ENCODE data around the gene ANKRD30A. TPM values are rescaled to one million over a fixed set of nuclear protein-coding genes. Genes with fewer than 3 reads are reported as not detected.

The ANKRD30A gene
- total RNA-seq, 1 experiment from 2014 or later, result not detected

DNA sequence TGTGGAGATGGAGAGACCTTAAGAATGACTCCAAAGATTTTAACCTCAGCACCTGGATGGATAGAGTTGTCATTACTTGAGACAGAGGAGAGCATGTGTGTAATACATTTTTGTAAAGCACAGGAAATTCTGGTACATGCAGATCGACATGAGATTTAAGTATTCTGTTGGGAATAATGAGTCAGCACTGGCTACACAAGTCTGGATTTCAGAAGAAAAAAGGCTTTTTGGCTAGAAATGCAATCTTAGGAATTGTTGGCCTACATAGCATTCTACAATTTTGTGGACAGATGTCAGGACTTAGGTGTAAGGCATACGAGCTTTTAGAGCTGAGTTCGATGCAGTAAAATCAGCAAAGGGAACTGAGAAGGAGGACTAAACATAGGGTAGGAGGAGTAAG, 24.1 kb upstream of the ANKRD30A start:
- H3K27me3 ChIP-seq (replicated peaks; ENCODE audit: insufficient read depth, low read depth, low read length, poor library complexity), result no peaks in the 10 kb centered on the region
- no peaks in the 10 kb centered on the region for H3K36me3 ChIP-seq (ENCODE audit: insufficient read depth, low read length, poor library complexity, severe bottlenecking)
- CTCF ChIA-PET, result no interaction called here
- H3K4me1 ChIP-seq (ENCODE audit: insufficient read depth, low read length, poor library complexity, severe bottlenecking), result no peaks in the 10 kb centered on the region
- H3K9me3 ChIP-seq (ENCODE audit: low read depth, low read length, poor library complexity, severe bottlenecking), result no peaks in the 10 kb centered on the region
- POLR2A ChIA-PET (ENCODE audit: low non-redundant PET), result no interaction called here
- H3K27ac ChIP-seq (ENCODE audit: low read depth, low read length, poor library complexity, severe bottlenecking), result no peak overlapping the region
- no peak overlapping the region for H3K4me3 ChIP-seq (ENCODE audit: low read depth, low read length, poor library complexity, severe bottlenecking)
- DNase-seq (ENCODE audit: low spot score), result no peak
- no TSS peak for BruUV-seq (replicated peaks)
- no peak for TF ChIP-seq CTCF (conservative IDR thresholded peaks at IDR 0.05; ENCODE audit: low read depth, low read length)
- TF ChIP-seq EZH2 (IDR thresholded peaks at IDR 0.05; ENCODE audit: borderline replicate concordance, low read depth, low read length, poor library complexity, severe bottlenecking), result no peak
- intact Hi-C loops (cut with micrococcal nuclease; ENCODE audit: unreplicated experiment), result loop anchor here (1.0 kb wide), 1 partner anchor 10 kb away; no protein-coding TSS in a partner anchor

DNA sequence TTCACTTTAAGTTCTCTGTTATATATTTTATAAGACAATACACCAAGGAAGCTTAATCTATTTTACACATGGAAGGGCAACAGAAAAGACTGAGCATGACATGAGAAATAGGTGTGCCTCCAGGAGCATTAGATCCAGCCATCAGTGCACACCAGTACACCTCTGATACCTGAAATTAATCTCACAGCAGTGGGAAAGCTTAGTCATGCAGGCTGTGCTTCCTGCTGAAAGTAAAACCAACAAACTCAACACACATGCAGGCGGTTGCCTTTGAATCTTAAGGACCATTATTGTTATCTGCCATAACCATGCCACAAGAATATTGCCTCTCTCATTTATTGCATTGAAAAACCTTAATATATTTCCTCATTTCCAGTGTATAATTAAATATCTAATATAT, 16.4 kb upstream of the ANKRD30A start:
- H3K27me3 ChIP-seq (replicated peaks; ENCODE audit: insufficient read depth, low read depth, low read length, poor library complexity), result no peaks in the 10 kb centered on the region
- no peak overlapping the region for H3K4me3 ChIP-seq (ENCODE audit: low read depth, low read length, poor library complexity, severe bottlenecking)
- no peaks in the 10 kb centered on the region for H3K9me3 ChIP-seq (ENCODE audit: low read depth, low read length, poor library complexity, severe bottlenecking)
- no peak for DNase-seq (ENCODE audit: low spot score)
- H3K36me3 ChIP-seq (ENCODE audit: insufficient read depth, low read length, poor library complexity, severe bottlenecking), result no peaks in the 10 kb centered on the region
- intact Hi-C loops (cut with micrococcal nuclease; ENCODE audit: unreplicated experiment), result no loop called here
- ChIA-PET CTCF (no interaction called here), POLR2A (ENCODE audit: low non-redundant PET) (no interaction called here)
- TF ChIP-seq CTCF (conservative IDR thresholded peaks at IDR 0.05; ENCODE audit: low read depth, low read length) (no peak), EZH2 (IDR thresholded peaks at IDR 0.05; ENCODE audit: borderline replicate concordance, low read depth, low read length, poor library complexity, severe bottlenecking) (no peak)
- H3K27ac ChIP-seq (ENCODE audit: low read depth, low read length, poor library complexity, severe bottlenecking), result no peak overlapping the region
- H3K4me1 ChIP-seq (ENCODE audit: insufficient read depth, low read length, poor library complexity, severe bottlenecking), result no peaks in the 10 kb centered on the region
- BruUV-seq (replicated peaks), result no TSS peak

DNA sequence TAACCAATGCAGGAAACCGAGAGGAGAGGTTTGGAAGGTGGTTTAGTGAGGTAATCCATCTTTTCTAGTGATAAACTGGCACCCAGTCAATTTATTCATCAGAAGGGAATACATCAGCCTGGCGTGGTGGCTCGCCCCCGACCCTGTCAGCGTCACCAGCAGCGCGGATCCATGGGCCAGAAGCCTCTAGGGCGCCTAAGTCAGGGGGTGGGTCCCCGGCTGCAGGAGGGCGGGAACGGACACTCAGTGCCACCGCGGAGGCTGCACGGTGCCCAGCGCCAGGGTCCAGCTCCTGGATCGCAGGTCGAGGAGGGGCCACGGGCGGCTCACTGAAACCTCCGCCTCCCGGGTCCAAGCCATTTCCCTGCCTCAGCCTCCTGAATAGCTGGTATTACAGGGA, 866 bp upstream of the ANKRD30A start:
- Histone ChIP-seq H3K4me3 (ENCODE audit: low read depth, low read length, poor library complexity, severe bottlenecking) (no peak overlapping the region), H3K36me3 (ENCODE audit: insufficient read depth, low read length, poor library complexity, severe bottlenecking) (no peaks in the 10 kb centered on the region), H3K27me3 (replicated peaks; ENCODE audit: insufficient read depth, low read depth, low read length, poor library complexity) (no peaks in the 10 kb centered on the region), H3K27ac (ENCODE audit: low read depth, low read length, poor library complexity, severe bottlenecking) (no peak overlapping the region), H3K9me3 (ENCODE audit: low read depth, low read length, poor library complexity, severe bottlenecking) (no peaks in the 10 kb centered on the region), H3K4me1 (ENCODE audit: insufficient read depth, low read length, poor library complexity, severe bottlenecking) (no peaks in the 10 kb centered on the region)
- no TSS peak for BruUV-seq (replicated peaks)
- CTCF ChIA-PET, result no interaction called here
- DNase-seq (ENCODE audit: low spot score), result no peak
- TF ChIP-seq EZH2 (IDR thresholded peaks at IDR 0.05; ENCODE audit: borderline replicate concordance, low read depth, low read length, poor library complexity, severe bottlenecking) (no peak), CTCF (conservative IDR thresholded peaks at IDR 0.05; ENCODE audit: low read depth, low read length) (no peak)
- intact Hi-C loops (cut with micrococcal nuclease; ENCODE audit: unreplicated experiment), result no loop called here
- POLR2A ChIA-PET (ENCODE audit: low non-redundant PET), result no interaction called here

All from A673 (cell line).